GM23338 (cell line): ENCODE results near the gene SCNN1B. TPM values are rescaled to one million over a fixed set of nuclear protein-coding genes. Genes with fewer than 3 reads are reported as not detected.

Experiments
- ATAC-seq: fragments of 200-7000 bp; cut with Tn5 transposase; 3 replicates; pipeline ENCODE4 v1.9.1; 2020
- DNase-seq: peaks from one replicate; pipeline ENCODE4 v3.0.0-alpha.2; 2015; ENCODE audit warnings: low spot score
- H2AFZ ChIP-seq: fragments of 200-600 bp; sonication (generic); 2 replicates; pipeline ENCODE4 v1.8.0; 2016; ENCODE audit warnings: antibody characterized with exemption, mild to moderate bottlenecking, moderate library complexity
- H3F3A ChIP-seq: fragments of 200-600 bp; sonication (generic); replicated peaks from 2 replicates; pipeline ENCODE4 v1.8.0; 2017; ENCODE audit warnings: antibody characterized with exemption, mixed run types, low read depth
- H3K27ac ChIP-seq: fragments of 200-600 bp; sonication (generic); 2 replicates; pipeline ENCODE4 v1.6.1; 2016; ENCODE audit warnings: low read depth
- H3K27me3 ChIP-seq: fragments of 200-600 bp; sonication (generic); 2 replicates; pipeline ENCODE4 v1.8.0; 2016; ENCODE audit warnings: mild to moderate bottlenecking, mixed run types, moderate library complexity; ENCODE audit not compliant: insufficient read depth
- H3K36me3 ChIP-seq: fragments of 200-600 bp; sonication (generic); 2 replicates; pipeline ENCODE4 v1.8.0; 2016; ENCODE audit warnings: mild to moderate bottlenecking; ENCODE audit not compliant: insufficient read depth
- H3K4me1 ChIP-seq: fragments of 200-600 bp; sonication (generic); 2 replicates; pipeline ENCODE4 v1.8.0; 2016; ENCODE audit warnings: mild to moderate bottlenecking, moderate library complexity; ENCODE audit not compliant: insufficient read depth
- H3K4me2 ChIP-seq: fragments of 200-600 bp; sonication (generic); 2 replicates; pipeline ENCODE4 v1.7.1; 2017; ENCODE audit warnings: mixed run types
- H3K4me3 ChIP-seq: fragments of 200-600 bp; sonication (generic); 2 replicates; pipeline ENCODE4 v1.6.1; 2016; ENCODE audit warnings: mixed run types
- H3K79me2 ChIP-seq: fragments of 200-600 bp; sonication (generic); replicated peaks from 2 replicates; pipeline ENCODE4 v1.8.0; 2017; ENCODE audit warnings: mild to moderate bottlenecking; ENCODE audit not compliant: insufficient read depth
- H3K9me2 ChIP-seq: fragments of 200-600 bp; sonication (generic); 2 replicates; pipeline ENCODE4 v1.8.0; 2017; ENCODE audit not compliant: insufficient read depth
- H4K20me1 ChIP-seq: fragments of 200-600 bp; sonication (generic); replicated peaks from 2 replicates; pipeline ENCODE4 v1.8.0; 2017; ENCODE audit warnings: mild to moderate bottlenecking; ENCODE audit not compliant: insufficient read depth
- H3K27ac Mint-ChIP-seq: 2 replicates; pipeline ENCODE4 v1.8.0; 2020; ENCODE audit warnings: inconsistent platforms, mild to moderate bottlenecking, moderate library complexity, mixed read lengths
- H3K27me3 Mint-ChIP-seq: 3 replicates; pipeline ENCODE4 v1.8.0; 2022; ENCODE audit warnings: low read depth, mild to moderate bottlenecking, moderate library complexity, mixed read lengths, inconsistent platforms; ENCODE audit not compliant: insufficient read depth, poor library complexity
- H3K36me3 Mint-ChIP-seq: 3 replicates; pipeline ENCODE4 v1.8.0; 2021; ENCODE audit warnings: low read depth, mild to moderate bottlenecking, inconsistent platforms, moderate library complexity, mixed read lengths
- H3K4me1 Mint-ChIP-seq: 3 replicates; pipeline ENCODE4 v1.8.0; 2020; ENCODE audit warnings: mild to moderate bottlenecking, inconsistent platforms, mixed read lengths
- H3K4me3 Mint-ChIP-seq: 3 replicates; pipeline ENCODE4 v1.8.0; 2021; ENCODE audit warnings: moderate library complexity, mild to moderate bottlenecking, inconsistent platforms, mixed read lengths
- H3K9me3 Mint-ChIP-seq: 3 replicates; pipeline ENCODE4 v1.8.0; 2020; ENCODE audit warnings: moderate library complexity, mild to moderate bottlenecking, inconsistent platforms, mixed read lengths
- CREB1 ChIP-seq: fragments of 250-450 bp; sonication (Bioruptor Pico); IDR thresholded peaks from 2 replicates; pipeline ENCODE4 v1.5.0; 2020; ENCODE audit warnings: low read depth, mild to moderate bottlenecking, moderate library complexity
- ETS1 ChIP-seq: IDR thresholded peaks from 2 replicates; pipeline ENCODE4 v1.6.1; 2016; ENCODE audit warnings: antibody characterized with exemption
- EZH2 ChIP-seq: fragments of 200-600 bp; sonication (generic); IDR thresholded peaks from one replicate; pipeline ENCODE4 v1.8.0; 2017; ENCODE audit warnings: antibody characterized with exemption, mild to moderate bottlenecking, low read depth; ENCODE audit not compliant: unreplicated experiment
- EZH2phosphoT487 ChIP-seq: fragments of 200-600 bp; sonication (generic); IDR thresholded peaks from one replicate; pipeline ENCODE4 v1.8.1; 2018; ENCODE audit warnings: antibody characterized with exemption; ENCODE audit not compliant: unreplicated experiment
- JUNB ChIP-seq: IDR thresholded peaks from one replicate; pipeline ENCODE4 v1.6.1; 2016; ENCODE audit warnings: antibody characterized with exemption; ENCODE audit not compliant: unreplicated experiment
- NANOG ChIP-seq: IDR thresholded peaks from 2 replicates; pipeline ENCODE4 v1.6.1; 2016; ENCODE audit warnings: antibody characterized with exemption, borderline replicate concordance
- POLR2AphosphoS5 ChIP-seq: IDR thresholded peaks from 2 replicates; pipeline ENCODE4 v1.6.1; 2016; ENCODE audit warnings: antibody characterized with exemption, low read depth
- REST ChIP-seq: IDR thresholded peaks from one replicate; pipeline ENCODE4 v1.6.1; 2018; ENCODE audit warnings: antibody characterized with exemption; ENCODE audit not compliant: unreplicated experiment
- polyA plus RNA-seq: library from polyadenylated mRNA; unstranded; fragments of >200 nt; fragmentation: Nextera tagmentation; extraction: Ambion mirVana; gene quantifications from 2 replicates; pipeline ENCODE4 v1.2.1, GENCODE V29; 2016
- total RNA-seq: library from RNA; depleted of rRNA; stranded (reverse); fragments of >200 nt; shearing (Covaris generic); gene quantifications from 2 replicates; pipeline ENCODE4 v1.2.3, GENCODE V29; 2014

Gene SCNN1B
- total and polyA plus RNA-seq, 2 experiments from 2014 or later, result 0.78 to 1.1 TPM

DNA sequence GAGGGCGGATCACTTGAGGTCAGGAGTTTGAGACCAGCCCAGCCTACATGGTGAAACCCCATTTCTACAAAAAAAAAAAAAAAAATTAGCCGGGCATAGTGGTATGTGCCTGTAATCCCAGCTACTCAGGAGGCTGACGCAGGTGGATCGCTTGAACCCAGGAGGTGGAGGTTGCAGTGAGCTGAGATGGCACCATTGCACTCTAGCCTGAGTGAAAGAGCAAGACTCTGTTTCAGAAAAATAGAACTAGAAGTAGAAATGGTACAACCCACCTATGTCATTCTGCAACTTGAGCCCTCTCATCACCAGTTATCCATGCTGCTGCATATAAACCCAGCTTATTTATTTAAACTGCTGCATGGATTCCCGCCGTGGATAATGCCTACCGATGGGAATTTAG is 1.6 kb downstream of the SCNN1B start:
- H3K36me3 Mint-ChIP-seq, result no peaks in the 10 kb centered on the region; the same call in 2 of the 3 replicates

DNA sequence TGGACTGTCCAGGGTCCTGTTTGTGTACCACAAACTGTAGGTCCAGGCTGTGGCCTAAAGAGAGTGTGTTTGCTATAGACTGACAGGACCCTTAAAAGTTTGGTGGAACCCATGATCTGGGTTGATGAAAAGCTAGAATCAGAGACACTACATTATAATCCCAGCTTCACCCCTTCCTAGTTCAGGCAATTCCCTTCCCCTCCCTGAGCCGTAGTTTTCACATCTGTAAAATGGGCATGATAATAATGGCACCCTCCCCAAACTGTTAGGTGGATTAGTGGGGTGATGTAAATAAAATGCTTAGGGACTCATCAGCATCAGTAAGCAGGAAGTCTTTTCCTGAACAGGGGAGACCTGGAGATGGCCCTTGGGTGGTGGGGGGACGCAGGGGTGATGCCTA is 2.5 kb downstream of the SCNN1B start:
- Mint-ChIP-seq H3K4me1 (peaks cover 10% of the 10 kb centered on the region), H3K9me3 (no peaks in the 10 kb centered on the region), H3K4me3 (no peak overlapping the region), H3K36me3 (no peaks in the 10 kb centered on the region; the same call in 2 of the 3 replicates), H3K27me3 (peaks cover 25% of the 10 kb centered on the region), H3K27ac (no peak overlapping the region)
- H4K20me1 ChIP-seq, result no peaks in the 10 kb centered on the region
- no peaks in the 10 kb centered on the region for H3F3A ChIP-seq
- H3K79me2 ChIP-seq, result no peaks in the 10 kb centered on the region
- no peak overlapping the region for H3K4me3 ChIP-seq
- H3K36me3 ChIP-seq, result no peaks in the 10 kb centered on the region
- no peak for TF ChIP-seq EZH2
- no peak for TF ChIP-seq EZH2phosphoT487
- TF ChIP-seq REST, result no peak
- no peak for TF ChIP-seq NANOG
- TF ChIP-seq POLR2AphosphoS5, result no peak
- no peak overlapping the region for H2AFZ ChIP-seq
- peaks cover 36% of the 10 kb centered on the region for H3K27me3 ChIP-seq
- ATAC-seq, result no peak
- peaks cover 6% of the 10 kb centered on the region; the same call in 1 of the 2 replicates for H3K4me1 ChIP-seq
- H3K9me2 ChIP-seq, result no peaks in the 10 kb centered on the region
- DNase-seq, result no peak
- H3K4me2 ChIP-seq, result no peak overlapping the region
- no peak overlapping the region for H3K27ac ChIP-seq

More for the DNA sequence above, 1.6 kb downstream of the SCNN1B start:
- Histone ChIP-seq H2AFZ (no peak overlapping the region), H4K20me1 (no peaks in the 10 kb centered on the region), H3K9me2 (no peaks in the 10 kb centered on the region), H3K27ac (no peak overlapping the region), H3F3A (no peaks in the 10 kb centered on the region), H3K4me2 (no peak overlapping the region), H3K27me3 (peaks cover 36% of the 10 kb centered on the region), H3K36me3 (no peaks in the 10 kb centered on the region), H3K4me1 (peaks cover 6% of the 10 kb centered on the region; the same call in 1 of the 2 replicates), H3K79me2 (no peaks in the 10 kb centered on the region), H3K4me3 (no peak overlapping the region)
- Mint-ChIP-seq H3K27ac (no peak overlapping the region), H3K9me3 (no peaks in the 10 kb centered on the region), H3K4me3 (no peak overlapping the region), H3K4me1 (peaks cover 10% of the 10 kb centered on the region), H3K27me3 (peaks cover 28% of the 10 kb centered on the region)
- TF ChIP-seq CREB1 (CRISPR knock-in tag), result no peak
- no peak for TF ChIP-seq REST
- no peak for TF ChIP-seq JUNB
- TF ChIP-seq ETS1, result no peak
- no peak for TF ChIP-seq POLR2AphosphoS5
- DNase-seq, result no peak
- no peak for ATAC-seq
